T-cell (primary cell): ENCODE measurements around the gene LHFPL4. TPM values are rescaled to one million over a fixed set of nuclear protein-coding genes. Genes with fewer than 3 reads are reported as not detected.
A peak's percentile ranks its signal among the peaks of the same experiment; 100 is the strongest.

ENCODE experiments used
- ATAC-seq, 4 experiments: fragments of 200-7000 bp in 3 of 4; fragments of 150-1000 bp in 1 of 4; cut with Tn5 transposase; replicated peaks in 1 of 4; 1 replicate in 3 of 4; 2 replicates in 1 of 4; pipeline ENCODE4 v1.10.0; 2021; ENCODE audit warnings: moderate library complexity in 3 of 4, mild to moderate bottlenecking in 2 of 4, moderate number of reproducible peaks in 1 of 4
- CTCF ChIA-PET, 2 donors: fragments of 300-600 bp; sonication (Branson Sonifier 250); formaldehyde crosslinking; loops; one replicate each; lab custom pipeline; 2022; ENCODE audit warnings: antibody characterized with exemption in 2 of 2; lab: Charles Lee
- POLR2A ChIA-PET, 2 donors: fragments of 300-600 bp; sonication (Branson Sonifier 250); formaldehyde crosslinking; loops; one replicate each; lab custom pipeline; 2022; ENCODE audit warnings: antibody characterized with exemption in 2 of 2; lab: Charles Lee
- DNase-seq, 35 experiments: peaks; one replicate each; pipeline versions ENCODE4 v3.0.0 to v3.0.0-alpha.2; 2013 to 2023
- H3K27ac ChIP-seq: one replicate; pipeline ENCODE4 v1.5.1; 2013; ENCODE audit warnings: low read length
- H3K27me3 ChIP-seq, 2 experiments: replicated peaks in 1 of 2; 1 replicate in 1 of 2; 2 replicates in 1 of 2; pipeline versions ENCODE4 v1.6.1 to v1.7.0; 2013; ENCODE audit warnings: low read length in 1 of 2, mixed read lengths in 1 of 2; ENCODE audit not compliant: control insufficient read depth in 2 of 2, insufficient read depth in 2 of 2; ENCODE audit errors: extremely low read depth in 1 of 2
- H3K36me3 ChIP-seq, 2 donors: 1 replicate in 1 of 2; 2 replicates in 1 of 2; pipeline versions ENCODE4 v1.6.1 to v1.7.0; 2013; ENCODE audit warnings: low read length in 1 of 2; ENCODE audit not compliant: control insufficient read depth in 2 of 2, insufficient read depth in 1 of 2; ENCODE audit errors: extremely low read depth in 1 of 2
- H3K4me1 ChIP-seq, 2 experiments: 1 replicate in 1 of 2; 2 replicates in 1 of 2; pipeline versions ENCODE4 v1.6.1 to v1.7.0; 2013; ENCODE audit warnings: low read length in 2 of 2, mixed read lengths in 1 of 2; ENCODE audit not compliant: insufficient read depth in 2 of 2, control insufficient read depth in 1 of 2; ENCODE audit errors: extremely low read depth in 1 of 2
- H3K4me3 ChIP-seq, 2 donors: 1 replicate in 1 of 2; 2 replicates in 1 of 2; pipeline versions ENCODE4 v1.5.1 to v1.7.0; 2013; ENCODE audit warnings: mild to moderate bottlenecking in 2 of 2, low read length in 1 of 2, moderate library complexity in 1 of 2; ENCODE audit not compliant: control insufficient read depth in 1 of 2; ENCODE audit errors: extremely low read depth in 1 of 2
- H3K9me3 ChIP-seq: 2 replicates; pipeline ENCODE4 v1.7.0; 2013
- H3K27ac Mint-ChIP-seq, 2 donors: one replicate each; pipeline ENCODE4 v1.8.0; 2020 to 2021; ENCODE audit warnings: mild to moderate bottlenecking in 2 of 2, mixed read lengths in 2 of 2
- H3K27me3 Mint-ChIP-seq, 2 donors: one replicate each; pipeline ENCODE4 v1.8.0; 2021 to 2022; ENCODE audit warnings: mixed read lengths in 2 of 2
- H3K36me3 Mint-ChIP-seq: one replicate; pipeline ENCODE4 v1.8.0; 2021; ENCODE audit warnings: mixed read lengths
- H3K4me1 Mint-ChIP-seq, 3 donors: one replicate each; pipeline ENCODE4 v1.8.0; 2020 to 2022; ENCODE audit warnings: mixed read lengths in 3 of 3, mild to moderate bottlenecking in 1 of 3
- H3K4me3 Mint-ChIP-seq, 3 donors: one replicate each; pipeline ENCODE4 v1.8.0; 2020 to 2022; ENCODE audit warnings: mild to moderate bottlenecking in 3 of 3, mixed read lengths in 3 of 3, moderate library complexity in 3 of 3
- H3K9me3 Mint-ChIP-seq, 3 donors: one replicate each; pipeline ENCODE4 v1.8.0; 2020 to 2022; ENCODE audit warnings: mixed read lengths in 3 of 3
- WGBS: methylation state at CpG from one replicate; pipeline ENCODE4 v1.1.5; 2013; ENCODE audit warnings: missing lambda C conversion rate; ENCODE audit not compliant: insufficient coverage; 5-methylcytosine and 5-hydroxymethylcytosine counted together
- total RNA-seq, 35 experiments: library from RNA in 6 of 35; stranded (reverse) in 6 of 35; fragments of 120-200 nt in 1 of 35; gene quantifications; one replicate each; pipeline versions ENCODE4 v1.2.1 to v1.2.4 and lab custom pipeline; 2013 to 2026

Gene LHFPL4
- total RNA-seq, 5 donors from 2014 or later (not counting 1 experiment from before 2014, with no cell fraction given) = not detected

GRCh38 chr3:9473496-9474065 is 80.0 kb downstream of the LHFPL4 start:
- no peak for ATAC-seq
- Histone ChIP-seq H3K27ac (no peak overlapping the region), H3K4me3 (no peak overlapping the region), H3K36me3 (peaks cover 17 to 88% of the 10 kb centered on the region in 2 donors), H3K4me1 (no peaks in the 10 kb centered on the region), H3K9me3 (no peaks in the 10 kb centered on the region), H3K27me3 (no peaks in the 10 kb centered on the region)
- no peak for DNase-seq
- H3K27me3 Mint-ChIP-seq = no peaks in the 10 kb centered on the region
- H3K4me1 Mint-ChIP-seq = no peaks in the 10 kb centered on the region
- no peak overlapping the region for H3K27ac Mint-ChIP-seq
- CTCF ChIA-PET = no interaction called here
- H3K4me3 Mint-ChIP-seq = no peak overlapping the region
- POLR2A ChIA-PET = no interaction called here
- H3K36me3 Mint-ChIP-seq = peaks cover 78% of the 10 kb centered on the region
- H3K9me3 Mint-ChIP-seq = no peaks in the 10 kb centered on the region

GRCh38 chr3:9469986-9470385 is 83.6 kb downstream of the LHFPL4 start:
- Histone ChIP-seq H3K9me3 (no peaks in the 10 kb centered on the region), H3K27ac (no peak overlapping the region), H3K27me3 (no peaks in the 10 kb centered on the region), H3K36me3 (peaks cover 14 to 92% of the 10 kb centered on the region in 2 donors), H3K4me3 (no peak overlapping the region), H3K4me1 (no peaks in the 10 kb centered on the region)
- Mint-ChIP-seq H3K36me3 (peaks cover 74% of the 10 kb centered on the region), H3K4me3 (no peak overlapping the region), H3K27me3 (no peaks in the 10 kb centered on the region), H3K9me3 (no peaks in the 10 kb centered on the region), H3K27ac (no peak overlapping the region), H3K4me1 (peaks cover 0 to 1% (median 0%) of the 10 kb centered on the region in 3 donors)
- POLR2A ChIA-PET = no interaction called here
- CTCF ChIA-PET = no interaction called here
- no peak for ATAC-seq
- 100% methylated on average over 2 of the region's 3 CpGs for WGBS
- DNase-seq = no peak

- H3K27ac Mint-ChIP-seq = peak overlapping the region; percentile 6 to 26
- CTCF ChIA-PET = no interaction called here
- 88% methylated on average over 3 of the region's 7 CpGs for WGBS
- POLR2A ChIA-PET = interaction anchor here in 1 of 2 donors (0.5 kb wide), 1 partner anchor 171 kb away, joined by 3 read pairs; no protein-coding TSS in a partner anchor
- ATAC-seq (no peak), DNase-seq (no peak)
- H3K36me3 Mint-ChIP-seq = peaks cover 72% of the 10 kb centered on the region
- no peak overlapping the region for H3K4me3 Mint-ChIP-seq
- H3K27ac ChIP-seq = no peak overlapping the region
- H3K27me3 ChIP-seq = no peaks in the 10 kb centered on the region
- no peaks in the 10 kb centered on the region for H3K9me3 Mint-ChIP-seq
- H3K36me3 ChIP-seq = peaks cover 10 to 92% of the 10 kb centered on the region in 2 donors
- no peaks in the 10 kb centered on the region for H3K4me1 ChIP-seq
- H3K27me3 Mint-ChIP-seq = no peaks in the 10 kb centered on the region
- peaks cover 0 to 1% (median 0%) of the 10 kb centered on the region in 3 donors for H3K4me1 Mint-ChIP-seq
- H3K9me3 ChIP-seq = no peaks in the 10 kb centered on the region
- no peak overlapping the region for H3K4me3 ChIP-seq
Measured at GRCh38 chr3:9468460-9468859, 85.2 kb downstream of the LHFPL4 start.

GRCh38 chr3:9467451-9467850 is 86.2 kb downstream of the LHFPL4 start:
- Histone ChIP-seq H3K4me1 (no peaks in the 10 kb centered on the region), H3K4me3 (no peak overlapping the region), H3K9me3 (no peaks in the 10 kb centered on the region), H3K27me3 (no peaks in the 10 kb centered on the region), H3K27ac (no peak overlapping the region), H3K36me3 (peaks cover 6 to 92% of the 10 kb centered on the region in 2 donors)
- no peak overlapping the region for H3K27ac Mint-ChIP-seq
- DNase-seq = no peak
- peaks cover 0 to 1% (median 0%) of the 10 kb centered on the region in 3 donors for H3K4me1 Mint-ChIP-seq
- H3K36me3 Mint-ChIP-seq = peaks cover 64% of the 10 kb centered on the region
- no peaks in the 10 kb centered on the region for H3K9me3 Mint-ChIP-seq
- WGBS = 100% methylated on average over 2 of the region's 3 CpGs
- ChIA-PET CTCF (no interaction called here), POLR2A (interaction anchor here (0.6 kb wide), 2 partner anchors 15 to 365 kb away, joined by 3 to 13 read pairs; no protein-coding TSS in a partner anchor)
- H3K4me3 Mint-ChIP-seq = no peak overlapping the region
- no peak for ATAC-seq
- H3K27me3 Mint-ChIP-seq = no peaks in the 10 kb centered on the region

GRCh38 chr3:9455596-9456131 is 98.0 kb downstream of the LHFPL4 start:
- DNase-seq (no peak), ATAC-seq (no peak)
- Mint-ChIP-seq H3K36me3 (peaks cover 24% of the 10 kb centered on the region), H3K4me3 (no peak overlapping the region), H3K27me3 (no peaks in the 10 kb centered on the region), H3K9me3 (no peaks in the 10 kb centered on the region), H3K4me1 (peaks cover 15 to 20% (median 17%) of the 10 kb centered on the region in 3 donors), H3K27ac (no peak overlapping the region)
- H3K27ac ChIP-seq = no peak overlapping the region
- no CpG with 5 or more reads among the region's 1 CpG for WGBS
- H3K36me3 ChIP-seq = peaks cover 5 to 54% of the 10 kb centered on the region in 2 donors
- no peaks in the 10 kb centered on the region for H3K27me3 ChIP-seq
- ChIA-PET POLR2A (interaction anchor here in 1 of 2 donors (0.6 to 0.7 kb wide), 2 partner anchors 16 to 251 kb away, joined by 3 to 4 read pairs; no protein-coding TSS in a partner anchor), CTCF (no interaction called here)
- no peak overlapping the region for H3K4me3 ChIP-seq
- H3K4me1 ChIP-seq = peaks cover 0 to 4% of the 10 kb centered on the region in 2 experiments
- no peaks in the 10 kb centered on the region for H3K9me3 ChIP-seq

GRCh38 chr3:9452417-9452816 is 101.2 kb downstream of the LHFPL4 start:
- CTCF ChIA-PET = interaction anchor here (0.6 to 1.7 kb wide), 8 partner anchors 10 to 578 kb away, joined by 3 to 9 read pairs (median 4); partner anchors contain the start of gene THUMPD3 (in 1 of the 2)
- no peak overlapping the region for H3K4me3 ChIP-seq
- POLR2A ChIA-PET = interaction anchor here in 1 of 2 donors (0.7 to 1.2 kb wide), 2 partner anchors 15 to 56 kb away, joined by 7 to 13 read pairs; no protein-coding TSS in a partner anchor
- peak overlapping the region; percentile 39 for H3K27ac ChIP-seq
- peak overlapping the region in 2 of 3 donors; percentile 13 to 18 for H3K4me3 Mint-ChIP-seq
- H3K27ac Mint-ChIP-seq = peak overlapping the region; percentile 59 to 89
- H3K27me3 Mint-ChIP-seq = no peaks in the 10 kb centered on the region
- H3K4me1 Mint-ChIP-seq = peaks cover 15 to 31% (median 23%) of the 10 kb centered on the region in 3 donors
- H3K36me3 Mint-ChIP-seq = peaks cover 46% of the 10 kb centered on the region
- H3K4me1 ChIP-seq = peaks cover 0 to 4% of the 10 kb centered on the region in 2 experiments
- no peaks in the 10 kb centered on the region for H3K9me3 ChIP-seq
- no CpG with 5 or more reads among the region's 2 CpGs for WGBS
- no peaks in the 10 kb centered on the region for H3K27me3 ChIP-seq
- peak in 1 of 35 experiments; percentile 39 for DNase-seq
- H3K9me3 Mint-ChIP-seq = no peaks in the 10 kb centered on the region
- H3K36me3 ChIP-seq = peaks cover 8 to 65% of the 10 kb centered on the region in 2 donors
- ATAC-seq = peak in 1 of 4 experiments; percentile 63
